Astrocyte of the spinal cord (primary cell): Measurements from ENCODE around the gene RNF144A.

Experiments used
- DNase-seq: peaks from one replicate; pipeline ENCODE4 v3.0.0; 2011; ENCODE audit warnings: low read depth, low spot score
- H3K4me3 ChIP-seq: 2 replicates; pipeline ENCODE4 v1.5.1; 2011; ENCODE audit warnings: low read depth, mild to moderate bottlenecking, low read length, moderate library complexity
- CTCF ChIP-seq: IDR thresholded peaks from 2 replicates; pipeline ENCODE4 v1.5.1; 2012; ENCODE audit warnings: low read depth, mild to moderate bottlenecking, low read length, inconsistent platforms
- in situ Hi-C: cut with HindIII; loops from 2 replicates; pipeline ENCODE4 v1.10.0; 2017; ENCODE audit warnings: low sequenced_read_pairs

RNF144A gene

DNA sequence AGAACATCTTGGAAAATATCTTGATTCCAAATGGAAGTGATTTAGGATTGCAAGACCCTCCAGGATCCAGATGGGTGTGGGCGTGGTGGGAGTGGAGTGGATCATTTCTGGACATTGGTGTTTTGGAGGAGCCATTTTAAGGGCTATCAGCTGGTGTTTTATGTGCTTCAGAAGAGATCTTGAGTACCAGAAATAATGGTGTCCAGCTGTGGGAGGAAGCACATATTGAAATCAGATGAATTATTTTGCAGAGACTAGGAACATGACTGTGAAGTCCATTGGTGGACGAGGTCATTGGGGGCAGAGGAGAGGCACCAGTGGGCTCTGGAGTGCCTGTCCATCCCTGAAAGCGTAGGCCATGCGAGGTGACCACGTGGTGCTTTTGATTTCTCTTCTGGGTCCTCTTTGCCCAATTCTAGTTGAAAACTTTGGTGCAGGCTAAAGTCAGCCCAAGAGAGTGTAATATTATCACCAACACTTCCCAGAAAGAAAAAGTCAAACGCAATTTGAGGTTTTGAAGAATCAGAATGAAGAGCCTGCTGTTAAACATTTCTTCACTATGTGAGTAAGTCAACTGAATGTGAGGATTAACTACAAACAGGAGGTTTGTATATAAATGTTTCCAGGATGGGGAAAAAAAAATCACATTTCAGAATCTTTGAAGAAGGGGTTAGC is 31.6 kb downstream of the RNF144A start:
- no peak for TF ChIP-seq CTCF
- H3K4me3 ChIP-seq = no peak overlapping the region
- in situ Hi-C loops = no loop called here
- DNase-seq = no peak

- in situ Hi-C loops = no loop called here
- H3K4me3 ChIP-seq = no peak overlapping the region
- TF ChIP-seq CTCF = no peak
- no peak for DNase-seq
These were observed 33.8 kb downstream of the RNF144A start for GRCh38 chr2:6951046-6951445.

- in situ Hi-C loops = no loop called here
- no peak for DNase-seq
- no peak overlapping the region for H3K4me3 ChIP-seq
- TF ChIP-seq CTCF = no peak
These were observed 34.9 kb downstream of the RNF144A start for GRCh38 chr2:6952101-6952500.

GRCh38 chr2:6954586-6954985 is 37.4 kb downstream of the RNF144A start:
- no peak for TF ChIP-seq CTCF
- in situ Hi-C loops = no loop called here
- DNase-seq = no peak

DNA sequence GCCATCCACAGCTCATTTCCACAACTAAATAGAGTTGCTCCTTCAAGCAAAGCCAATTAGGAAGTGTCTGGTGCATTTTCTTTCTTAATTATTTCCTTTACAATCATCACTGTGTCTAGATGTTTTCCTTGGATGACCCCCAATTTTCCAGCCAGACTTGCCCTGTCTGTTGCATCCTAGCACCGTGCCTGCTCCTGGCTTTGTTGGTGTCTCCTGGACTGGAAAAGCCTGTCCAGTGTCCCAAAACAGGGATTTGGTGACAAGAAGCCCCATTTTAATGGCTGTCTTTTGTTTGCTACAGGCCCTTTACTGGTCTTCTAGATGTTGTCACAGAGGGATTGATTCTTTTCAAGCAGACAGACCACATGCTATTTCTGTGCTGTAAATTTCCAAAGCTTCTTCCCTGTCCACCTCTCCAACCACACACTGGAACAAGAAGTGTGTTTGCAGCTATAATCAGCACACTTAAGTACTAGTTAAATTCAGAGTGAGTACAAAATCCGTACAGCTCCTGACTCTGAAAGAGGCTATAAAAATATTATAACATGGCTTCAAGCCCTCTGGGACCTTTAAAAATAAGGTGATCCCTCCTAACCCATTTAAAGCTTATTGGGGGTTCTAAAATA is 38.4 kb downstream of the RNF144A start:
- DNase-seq = no peak
- H3K4me3 ChIP-seq = no peak overlapping the region
- no peak for TF ChIP-seq CTCF
- in situ Hi-C loops = no loop called here

More at GRCh38 chr2:6954586-6954985, 37.4 kb downstream of the RNF144A start:
- no peak overlapping the region for H3K4me3 ChIP-seq

GRCh38 chr2:6956566-6956965 is 39.4 kb downstream of the RNF144A start:
- no peak for DNase-seq
- in situ Hi-C loops = no loop called here
- TF ChIP-seq CTCF = no peak
- no peak overlapping the region for H3K4me3 ChIP-seq
